ENCODE data around the gene MRLN.
A peak's percentile ranks its signal among the peaks of the same experiment; 100 is the strongest.
"Not testable (repeated sequence)": the region's sequence is repeated elsewhere in the genome, so short reads cannot be mapped to it uniquely, and the experiment has no call there.

MRLN gene

DNA sequence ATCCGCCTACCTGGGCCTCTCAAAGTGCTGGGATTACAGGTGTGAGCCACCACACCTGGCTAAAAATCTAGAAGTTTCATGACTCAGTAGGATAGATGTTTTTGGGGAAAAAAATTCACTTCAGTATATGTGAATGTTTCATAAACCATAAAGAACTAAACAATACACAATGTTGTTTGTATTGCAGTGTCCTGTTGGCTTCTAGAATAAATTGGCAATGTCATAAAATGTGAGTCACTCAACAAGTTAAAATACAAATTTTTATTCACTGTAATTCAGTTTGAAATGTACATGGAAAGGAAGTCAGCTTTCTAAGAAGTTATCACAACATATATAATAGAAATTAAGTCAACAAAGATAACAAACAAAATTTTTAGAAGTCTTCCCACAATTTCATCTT lies 16.5 kb downstream of the MRLN start:
- Histone ChIP-seq H3K27me3 (ENCODE audit: insufficient read depth, low read depth, severe bottlenecking) (no peaks in the 10 kb centered on the region), H3K36me3 (no peaks in the 10 kb centered on the region), H3K4me3 (ENCODE audit: low read depth, low read length) (no peak overlapping the region), H3K9me3 (ENCODE audit: severe bottlenecking) (no peaks in the 10 kb centered on the region), H3K27ac (no peak overlapping the region)
- DNase-seq, result no peak
- no peak for TF ChIP-seq CTCF (IDR thresholded peaks at IDR 0.05; ENCODE audit: low read depth, low read length)

DNA sequence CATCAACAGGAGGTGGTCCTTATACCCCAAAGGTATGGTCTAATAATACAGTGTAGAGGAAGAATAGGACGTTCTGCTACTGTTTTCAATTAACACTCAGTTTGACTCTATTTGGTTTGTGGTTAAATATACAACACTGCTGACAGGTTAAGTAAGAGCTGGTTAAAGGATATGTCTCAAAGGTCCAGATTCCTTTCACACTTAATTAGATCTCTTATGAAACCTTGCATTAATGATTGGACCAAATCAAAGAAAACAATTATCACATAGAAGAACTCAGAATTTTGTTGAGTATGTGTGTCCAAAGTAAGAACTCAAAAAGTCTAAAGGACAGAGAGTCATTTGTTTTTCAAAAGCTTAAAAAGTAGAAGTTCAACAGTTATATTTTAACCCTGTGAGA lies 18.0 kb downstream of the MRLN start:
- Histone ChIP-seq H3K36me3 (no peaks in the 10 kb centered on the region), H3K27ac (no peak overlapping the region), H3K4me3 (ENCODE audit: low read depth, low read length) (no peak overlapping the region), H3K9me3 (ENCODE audit: severe bottlenecking) (no peaks in the 10 kb centered on the region), H3K27me3 (ENCODE audit: insufficient read depth, low read depth, severe bottlenecking) (no peaks in the 10 kb centered on the region)
- no peak for DNase-seq
- no peak for TF ChIP-seq CTCF (IDR thresholded peaks at IDR 0.05; ENCODE audit: low read depth, low read length)

- Histone ChIP-seq H3K9me3 (ENCODE audit: severe bottlenecking) (no peaks in the 10 kb centered on the region), H3K36me3 (no peaks in the 10 kb centered on the region), H3K27me3 (ENCODE audit: insufficient read depth, low read depth, severe bottlenecking) (no peaks in the 10 kb centered on the region), H3K4me3 (ENCODE audit: low read depth, low read length) (no peak overlapping the region), H3K27ac (no peak overlapping the region)
- DNase-seq, result no peak
- no peak for TF ChIP-seq CTCF (IDR thresholded peaks at IDR 0.05; ENCODE audit: low read depth, low read length)
These were observed 19.2 kb downstream of the MRLN start for GRCh38 chr10:59734014-59734462.

- not testable (repeated sequence) for H3K27me3 ChIP-seq (ENCODE audit: insufficient read depth, low read depth, severe bottlenecking); H3K9me3 ChIP-seq (ENCODE audit: severe bottlenecking); DNase-seq; H3K4me3 ChIP-seq (ENCODE audit: low read depth, low read length); H3K27ac ChIP-seq; H3K36me3 ChIP-seq
These were observed 19.8 kb downstream of the MRLN start for GRCh38 chr10:59733321-59734013.

DNA sequence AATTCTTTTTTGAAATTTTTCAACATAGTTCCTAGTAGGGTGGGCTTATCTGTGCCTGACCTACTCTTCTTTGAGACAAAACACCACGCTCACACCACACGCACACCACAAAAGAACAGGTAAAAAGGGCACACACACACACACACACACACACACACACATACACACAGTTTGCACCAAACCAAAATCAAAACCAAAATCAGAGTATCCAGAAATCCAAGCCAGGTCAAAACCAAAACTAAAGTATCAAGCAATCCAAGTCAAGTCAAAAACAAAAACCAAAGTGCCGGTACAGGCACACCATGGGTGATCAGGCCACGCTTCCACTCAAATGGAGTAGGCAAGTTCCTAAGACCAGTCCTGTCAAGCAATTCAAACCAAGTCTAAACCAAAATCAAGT lies 20.4 kb downstream of the MRLN start:
- H3K9me3 ChIP-seq (ENCODE audit: severe bottlenecking); H3K27me3 ChIP-seq (ENCODE audit: insufficient read depth, low read depth, severe bottlenecking); DNase-seq; H3K36me3 ChIP-seq; H3K4me3 ChIP-seq (ENCODE audit: low read depth, low read length); H3K27ac ChIP-seq: not testable (repeated sequence)

GRCh38 chr10:59729167-59729566 lies 24.1 kb downstream of the MRLN start:
- H3K4me3 ChIP-seq (ENCODE audit: low read depth, low read length); H3K36me3 ChIP-seq; H3K9me3 ChIP-seq (ENCODE audit: severe bottlenecking); H3K27me3 ChIP-seq (ENCODE audit: insufficient read depth, low read depth, severe bottlenecking); H3K27ac ChIP-seq; DNase-seq: not testable (repeated sequence)

DNA sequence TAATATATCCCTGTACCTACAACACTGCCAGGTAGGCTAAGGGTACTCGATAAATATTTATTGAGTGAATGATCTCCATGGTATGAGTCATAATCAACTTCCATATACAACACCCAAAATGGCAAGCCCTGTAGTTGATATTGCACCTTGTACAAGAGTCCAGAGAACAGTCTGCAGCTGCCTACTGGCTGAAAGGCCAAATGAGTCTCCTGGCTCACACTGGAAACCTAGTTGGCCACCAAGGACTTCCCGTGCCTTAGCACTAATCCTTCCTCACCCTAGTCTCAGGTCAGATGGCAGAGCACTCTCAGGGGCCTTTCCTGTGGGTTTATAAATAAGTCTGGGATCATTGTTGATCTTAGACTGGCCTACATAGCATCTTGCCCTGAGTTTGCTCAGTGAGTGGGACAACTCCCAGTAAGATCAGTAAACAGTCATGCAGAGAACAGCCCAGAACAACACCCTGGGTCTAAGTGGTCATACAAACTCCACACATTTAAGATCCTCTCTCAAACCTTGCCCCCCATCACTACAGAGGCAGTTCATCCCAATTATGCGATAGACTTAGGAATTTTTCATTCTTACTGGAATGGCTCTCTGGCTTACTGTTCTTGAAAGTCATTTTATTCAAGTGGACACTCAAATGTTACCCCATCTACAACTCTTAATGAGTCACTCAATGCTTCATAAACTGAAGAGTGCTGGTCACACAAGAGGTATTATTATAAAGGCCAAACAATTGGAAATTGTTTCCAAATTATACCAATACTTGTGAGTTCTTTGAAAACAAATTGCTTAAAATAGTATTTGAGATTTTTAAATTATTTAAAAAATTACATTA lies 28.9 kb downstream of the MRLN start:
- Histone ChIP-seq H3K9me3 (ENCODE audit: severe bottlenecking) (peaks cover 5% of the 10 kb centered on the region), H3K36me3 (no peaks in the 10 kb centered on the region), H3K4me3 (ENCODE audit: low read depth, low read length) (no peak overlapping the region), H3K27ac (no peak overlapping the region), H3K27me3 (ENCODE audit: insufficient read depth, low read depth, severe bottlenecking) (no peaks in the 10 kb centered on the region)
- peak; percentile 31 for DNase-seq
- TF ChIP-seq CTCF (IDR thresholded peaks at IDR 0.05; ENCODE audit: low read depth, low read length), result no peak
